ENCODE results near the gene TBC1D14. TPM values are rescaled to one million over a fixed set of nuclear protein-coding genes. Genes with fewer than 3 reads are reported as not detected.
A peak's percentile ranks its signal among the peaks of the same experiment; 100 is the strongest.

The TBC1D14 gene
- total and polyA plus RNA-seq, 7 donors = 19.2 to 46.4 (median 29.5) TPM

DNA sequence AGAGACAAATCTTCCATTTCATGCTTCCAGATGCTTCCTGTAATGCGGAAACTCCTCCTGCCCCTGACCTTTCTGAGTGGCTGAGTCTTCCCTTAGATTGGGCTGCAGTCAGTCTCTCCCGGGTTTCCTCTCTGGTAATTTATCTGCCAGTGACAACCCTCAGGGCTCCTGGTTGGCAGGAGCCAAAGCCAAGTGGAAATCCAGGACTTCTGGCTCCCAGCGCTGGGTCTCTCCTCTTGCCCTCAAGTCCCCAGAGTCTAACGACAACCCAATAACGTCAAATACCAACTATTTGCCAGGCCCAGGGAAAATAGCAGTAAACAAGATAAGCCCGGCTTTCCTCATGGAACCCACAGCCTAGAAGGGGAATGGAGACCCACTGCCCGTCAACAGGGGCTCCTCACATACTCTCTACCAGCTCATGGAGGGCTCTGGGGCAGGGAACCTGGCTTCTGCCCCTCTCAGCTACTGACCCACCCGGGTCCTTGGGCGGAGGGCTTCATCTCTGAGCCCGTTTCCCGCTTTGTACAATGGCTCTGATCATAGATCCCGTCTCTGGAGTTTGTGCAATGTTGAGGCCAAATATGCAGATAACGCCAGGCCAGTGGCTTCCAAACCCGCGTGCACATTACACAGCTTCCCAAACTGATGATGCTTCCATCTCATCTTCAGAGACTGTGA is 1.1 kb upstream of the TBC1D14 start:
- intact Hi-C loops (cut with DNase I) = loop anchor here (1.0 to 2.0 kb wide), 3 partner anchors 78 to 158 kb away; partner anchors contain the start of gene KIAA0232
- peak; percentile 53 for DNase-seq
- no peaks in the 10 kb centered on the region for H3K9me3 ChIP-seq
- H3K27ac ChIP-seq = peak overlapping the region; percentile 96 to 99 (median 98)
- no peaks in the 10 kb centered on the region for H3K27me3 ChIP-seq
- H3K4me3 ChIP-seq = peak overlapping the region; percentile 76 to 88 (median 84)
- peaks cover 0 to 30% (median 26%) of the 10 kb centered on the region in 4 donors for H3K4me1 ChIP-seq
- H3K36me3 ChIP-seq = no peaks in the 10 kb centered on the region
- TF ChIP-seq POLR2AphosphoS5 (IDR thresholded peaks at IDR 0.05) (no peak), EP300 (IDR thresholded peaks at IDR 0.05) (no peak), POLR2A (IDR thresholded peaks at IDR 0.05) (no peak)
- TF ChIP-seq, protein P1, sequence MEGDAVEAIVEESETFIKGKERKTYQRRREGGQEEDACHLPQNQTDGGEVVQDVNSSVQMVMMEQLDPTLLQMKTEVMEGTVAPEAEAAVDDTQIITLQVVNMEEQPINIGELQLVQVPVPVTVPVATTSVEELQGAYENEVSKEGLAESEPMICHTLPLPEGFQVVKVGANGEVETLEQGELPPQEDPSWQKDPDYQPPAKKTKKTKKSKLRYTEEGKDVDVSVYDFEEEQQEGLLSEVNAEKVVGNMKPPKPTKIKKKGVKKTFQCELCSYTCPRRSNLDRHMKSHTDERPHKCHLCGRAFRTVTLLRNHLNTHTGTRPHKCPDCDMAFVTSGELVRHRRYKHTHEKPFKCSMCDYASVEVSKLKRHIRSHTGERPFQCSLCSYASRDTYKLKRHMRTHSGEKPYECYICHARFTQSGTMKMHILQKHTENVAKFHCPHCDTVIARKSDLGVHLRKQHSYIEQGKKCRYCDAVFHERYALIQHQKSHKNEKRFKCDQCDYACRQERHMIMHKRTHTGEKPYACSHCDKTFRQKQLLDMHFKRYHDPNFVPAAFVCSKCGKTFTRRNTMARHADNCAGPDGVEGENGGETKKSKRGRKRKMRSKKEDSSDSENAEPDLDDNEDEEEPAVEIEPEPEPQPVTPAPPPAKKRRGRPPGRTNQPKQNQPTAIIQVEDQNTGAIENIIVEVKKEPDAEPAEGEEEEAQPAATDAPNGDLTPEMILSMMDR (IDR thresholded peaks at IDR 0.05) = no peak
- 29 to 34% methylated on average over 15 of the region's 15 CpGs for WGBS, 2 donors

DNA sequence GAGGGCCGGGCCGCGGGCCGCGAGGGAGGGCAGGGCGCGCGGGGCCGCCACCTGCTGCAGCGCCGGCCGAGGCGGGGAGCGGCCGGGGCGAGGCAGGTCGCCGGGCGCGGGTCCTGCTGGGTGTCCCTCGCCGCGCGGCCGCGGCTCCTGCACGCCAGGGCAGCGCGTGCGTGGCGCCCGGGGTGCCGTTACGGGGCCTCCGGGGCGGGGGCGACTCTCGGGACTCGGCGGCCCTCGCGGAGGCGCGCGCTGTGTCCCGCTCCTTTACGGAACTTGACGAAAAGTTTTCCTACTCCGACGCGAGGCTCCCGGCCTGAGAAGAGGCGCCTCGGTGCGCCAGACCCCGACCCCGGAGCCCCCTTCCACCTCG is 329 bp downstream of the TBC1D14 start:
- DNase-seq = no peak
- TF ChIP-seq POLR2A (IDR thresholded peaks at IDR 0.05) (no peak), POLR2AphosphoS5 (IDR thresholded peaks at IDR 0.05) (no peak), EP300 (IDR thresholded peaks at IDR 0.05) (no peak)
- TF ChIP-seq, protein P1 (IDR thresholded peaks at IDR 0.05) = no peak
- peaks cover 0 to 30% (median 26%) of the 10 kb centered on the region in 4 donors for H3K4me1 ChIP-seq
- H3K27me3 ChIP-seq = no peaks in the 10 kb centered on the region
- WGBS, 2 donors = 0 to 1% methylated on average over 58 of the region's 58 CpGs
- intact Hi-C loops (cut with DNase I) = loop anchor here (1.0 to 2.0 kb wide), 3 partner anchors 76 to 157 kb away; partner anchors contain the start of gene KIAA0232
- peak overlapping the region; percentile 76 to 88 (median 84) for H3K4me3 ChIP-seq
- H3K9me3 ChIP-seq = no peaks in the 10 kb centered on the region
- no peaks in the 10 kb centered on the region for H3K36me3 ChIP-seq
- peak overlapping the region; percentile 96 to 99 (median 98) for H3K27ac ChIP-seq

DNA sequence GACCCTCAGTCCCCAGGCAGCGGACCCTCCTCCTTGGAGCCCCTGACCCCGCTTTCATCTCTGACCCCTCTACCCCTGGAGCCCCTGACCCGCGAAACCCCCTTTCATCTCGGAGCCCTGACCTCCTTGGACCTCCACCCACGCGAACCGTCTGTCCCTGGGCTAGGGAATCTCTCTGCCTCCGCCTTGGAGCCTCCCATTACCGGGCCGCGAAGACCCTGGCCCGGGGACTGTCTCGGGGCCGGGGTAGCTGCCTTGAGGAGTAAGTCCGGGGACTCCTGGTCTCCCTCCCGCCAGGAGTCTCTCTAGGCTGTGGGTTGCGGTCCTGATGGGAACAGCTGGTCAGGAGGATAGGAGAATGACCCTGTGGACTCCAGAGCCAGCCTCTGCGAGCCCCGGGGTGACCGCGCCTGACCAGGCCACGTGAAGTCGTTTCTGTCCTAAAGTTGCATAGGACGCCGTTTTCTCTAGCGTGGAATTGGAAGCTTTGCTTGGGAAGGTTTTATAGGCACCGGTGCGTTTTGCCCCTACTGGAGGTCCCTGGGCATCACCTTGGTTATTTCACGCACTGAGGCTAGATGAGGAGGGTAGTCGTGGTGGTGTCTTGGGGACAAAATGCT is 824 bp downstream of the TBC1D14 start:
- Histone ChIP-seq H3K4me1 (peaks cover 0 to 30% (median 26%) of the 10 kb centered on the region in 4 donors), H3K36me3 (no peaks in the 10 kb centered on the region), H3K9me3 (no peaks in the 10 kb centered on the region), H3K4me3 (peak overlapping the region; percentile 76 to 88 (median 84)), H3K27ac (peak overlapping the region; percentile 96 to 99 (median 98)), H3K27me3 (no peaks in the 10 kb centered on the region)
- TF ChIP-seq, protein P1 (IDR thresholded peaks at IDR 0.05) = no peak
- TF ChIP-seq EP300 (IDR thresholded peaks at IDR 0.05) (no peak), POLR2AphosphoS5 (IDR thresholded peaks at IDR 0.05) (no peak), POLR2A (IDR thresholded peaks at IDR 0.05) (no peak)
- WGBS, 2 donors = 5 to 23% methylated on average over 31 of the region's 31 CpGs
- peak; percentile 68 for DNase-seq
- intact Hi-C loops (cut with DNase I) = no loop called here

DNA sequence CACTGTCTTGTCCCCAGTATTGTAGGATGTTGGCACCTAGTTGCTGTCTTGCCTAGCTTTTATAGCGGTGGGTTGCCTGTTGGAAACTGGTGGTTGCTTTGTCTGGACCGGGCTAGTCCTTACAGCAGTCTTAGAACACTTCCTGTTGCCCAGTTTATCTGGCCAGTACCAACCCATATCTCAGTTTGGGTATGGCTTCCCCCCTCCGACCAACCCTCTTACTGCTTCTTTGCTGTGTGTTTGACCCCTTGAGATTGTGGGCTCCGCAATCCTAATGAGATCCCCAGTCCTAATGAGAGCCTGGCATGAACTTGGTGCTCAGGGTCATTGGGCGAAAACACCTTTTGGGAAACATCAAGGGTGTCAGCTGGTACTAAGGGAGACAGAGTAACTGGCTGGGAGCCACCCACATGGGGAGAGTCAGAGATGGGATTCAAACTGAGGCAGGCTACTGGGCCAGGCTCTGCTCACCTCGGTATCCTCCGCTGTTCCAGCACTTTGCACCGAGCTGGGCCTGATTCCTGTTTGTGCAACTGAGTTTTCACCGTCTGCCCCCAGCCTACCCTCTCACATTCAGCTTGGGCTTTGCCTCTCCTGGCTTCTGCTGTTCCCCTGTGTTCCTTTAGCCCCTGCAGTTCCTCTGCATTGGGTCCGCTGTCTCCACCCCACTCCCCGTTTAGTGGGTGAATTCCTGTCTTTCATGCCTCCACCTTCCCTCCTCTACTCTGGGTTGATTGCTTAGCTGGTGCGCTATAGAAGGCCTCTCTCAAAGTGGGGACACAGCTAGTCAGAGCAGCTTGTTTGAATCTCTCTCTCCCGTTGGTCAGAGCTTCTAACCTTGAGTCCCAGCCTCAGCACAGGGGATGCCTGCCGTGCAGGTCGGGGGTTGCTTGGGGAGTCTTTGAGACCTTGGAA is 1.6 kb downstream of the TBC1D14 start:
- peak; percentile 54 for DNase-seq
- 73 to 87% methylated on average over 15 of the region's 15 CpGs for WGBS, 2 donors
- Histone ChIP-seq H3K36me3 (no peaks in the 10 kb centered on the region), H3K9me3 (no peaks in the 10 kb centered on the region), H3K27ac (peak overlapping the region; percentile 96 to 99 (median 98)), H3K4me1 (peaks cover 0 to 33% (median 29%) of the 10 kb centered on the region in 4 donors), H3K4me3 (peak overlapping the region; percentile 76 to 88 (median 84)), H3K27me3 (no peaks in the 10 kb centered on the region)
- intact Hi-C loops (cut with DNase I) = no loop called here
- no peak for TF ChIP-seq POLR2A (IDR thresholded peaks at IDR 0.05)
- TF ChIP-seq POLR2AphosphoS5 (IDR thresholded peaks at IDR 0.05) = no peak
- TF ChIP-seq, protein P1 (IDR thresholded peaks at IDR 0.05) = no peak
- no peak for TF ChIP-seq EP300 (IDR thresholded peaks at IDR 0.05)

All from sigmoid colon (tissue), 7 donors.